Activated T-cell treated with anti-CD3 and anti-CD28 coated beads, Interleukin-2, amount 50 U/mL, for 72 hours (primary cell): ENCODE data around the gene PPP1R14C. TPM values are rescaled to one million over a fixed set of nuclear protein-coding genes. Genes with fewer than 3 reads are reported as not detected.
"Not testable (repeated sequence)": the region's sequence is repeated elsewhere in the genome, so short reads cannot be mapped to it uniquely, and the experiment has no call there.

Experiments
- ATAC-seq, 2 donors: fragments of 150-1000 bp; cut with Tn5 transposase; replicated peaks in 1 of 2; 2 replicates each; pipeline ENCODE4 v1.10.0; 2021; ENCODE audit warnings: moderate library complexity in 2 of 2, mild to moderate bottlenecking in 1 of 2
- DNase-seq, 2 donors: peaks; one replicate each; pipeline ENCODE4 v3.0.0; 2021 to 2022; ENCODE audit warnings: mixed read lengths in 1 of 2
- H3K27ac Mint-ChIP-seq: one replicate; pipeline ENCODE4 v1.8.0; 2022; ENCODE audit warnings: mild to moderate bottlenecking, moderate library complexity, mixed read lengths
- H3K27me3 Mint-ChIP-seq: one replicate; pipeline ENCODE4 v1.8.0; 2022; ENCODE audit warnings: low read depth, mixed read lengths
- H3K36me3 Mint-ChIP-seq, 2 donors: one replicate each; pipeline ENCODE4 v1.8.0; 2022; ENCODE audit warnings: mixed read lengths in 2 of 2, mild to moderate bottlenecking in 1 of 2; ENCODE audit not compliant: insufficient read depth in 2 of 2
- H3K4me1 Mint-ChIP-seq: one replicate; pipeline ENCODE4 v1.8.0; 2022; ENCODE audit warnings: low read depth, mixed read lengths
- H3K4me3 Mint-ChIP-seq, 2 donors: one replicate each; pipeline ENCODE4 v1.8.0; 2022; ENCODE audit warnings: mild to moderate bottlenecking in 2 of 2, mixed read lengths in 2 of 2, moderate library complexity in 2 of 2
- H3K9me3 Mint-ChIP-seq, 2 donors: one replicate each; pipeline ENCODE4 v1.8.0; 2022; ENCODE audit warnings: mixed read lengths in 2 of 2
- total RNA-seq, 2 donors: library from RNA; stranded (reverse); gene quantifications; one replicate each; pipeline ENCODE4 v1.2.3, GENCODE V29; 2022

Gene PPP1R14C
- total RNA-seq, 2 donors from 2014 or later: 1.8 TPM

- no peak for ATAC-seq
- DNase-seq: no peak
- no peak overlapping the region for H3K27ac Mint-ChIP-seq
- H3K4me3 Mint-ChIP-seq: no peak overlapping the region
- peaks cover 0 to 2% of the 10 kb centered on the region in 2 donors for H3K9me3 Mint-ChIP-seq
- peaks cover 7% of the 10 kb centered on the region for H3K4me1 Mint-ChIP-seq
- peaks cover 59% of the 10 kb centered on the region for H3K27me3 Mint-ChIP-seq
- peaks cover 2 to 8% of the 10 kb centered on the region in 2 donors for H3K36me3 Mint-ChIP-seq
Observed at GRCh38 chr6:150230832-150231524, 88.1 kb downstream of the PPP1R14C start.

- H3K27me3 Mint-ChIP-seq: peaks cover 63% of the 10 kb centered on the region
- H3K9me3 Mint-ChIP-seq: peaks cover 2 to 4% of the 10 kb centered on the region in 2 donors
- ATAC-seq: no peak
- H3K36me3 Mint-ChIP-seq: peaks cover 2 to 11% of the 10 kb centered on the region in 2 donors
- no peak overlapping the region for H3K27ac Mint-ChIP-seq
- no peak overlapping the region for H3K4me3 Mint-ChIP-seq
- H3K4me1 Mint-ChIP-seq: peaks cover 7% of the 10 kb centered on the region
- DNase-seq: no peak
Observed at GRCh38 chr6:150231525-150231850, 88.6 kb downstream of the PPP1R14C start.

GRCh38 chr6:150233843-150234269, 91.0 kb downstream of the PPP1R14C start:
- DNase-seq (no peak), ATAC-seq (no peak)
- Mint-ChIP-seq H3K4me3 (no peak overlapping the region), H3K27me3 (peaks cover 63% of the 10 kb centered on the region), H3K27ac (no peak overlapping the region), H3K36me3 (peaks cover 2 to 15% of the 10 kb centered on the region in 2 donors), H3K9me3 (peaks cover 2 to 4% of the 10 kb centered on the region in 2 donors), H3K4me1 (peaks cover 11% of the 10 kb centered on the region)

GRCh38 chr6:150235218-150235617, 92.4 kb downstream of the PPP1R14C start:
- Mint-ChIP-seq H3K9me3 (peaks cover 4 to 7% of the 10 kb centered on the region in 2 donors), H3K36me3 (peaks cover 9 to 25% of the 10 kb centered on the region in 2 donors), H3K27ac (no peak overlapping the region), H3K4me3 (no peak overlapping the region), H3K4me1 (peaks cover 21% of the 10 kb centered on the region), H3K27me3 (peaks cover 64% of the 10 kb centered on the region)
- ATAC-seq (no peak), DNase-seq (no peak)

- Mint-ChIP-seq H3K36me3 (peaks cover 9 to 27% of the 10 kb centered on the region in 2 donors), H3K4me3 (no peak overlapping the region), H3K27me3 (peaks cover 55% of the 10 kb centered on the region), H3K9me3 (peaks cover 5 to 7% of the 10 kb centered on the region in 2 donors), H3K27ac (no peak overlapping the region), H3K4me1 (peaks cover 30% of the 10 kb centered on the region)
- DNase-seq: no peak
- no peak for ATAC-seq
Observed at GRCh38 chr6:150236114-150236513, 93.3 kb downstream of the PPP1R14C start.

- ATAC-seq (no peak), DNase-seq (no peak)
- peaks cover 5 to 7% of the 10 kb centered on the region in 2 donors for H3K9me3 Mint-ChIP-seq
- H3K4me1 Mint-ChIP-seq: peaks cover 35% of the 10 kb centered on the region
- no peak overlapping the region for H3K27ac Mint-ChIP-seq
- H3K36me3 Mint-ChIP-seq: peaks cover 9 to 27% of the 10 kb centered on the region in 2 donors
- peaks cover 51% of the 10 kb centered on the region for H3K27me3 Mint-ChIP-seq
- no peak overlapping the region for H3K4me3 Mint-ChIP-seq
Observed at GRCh38 chr6:150236544-150236943, 93.7 kb downstream of the PPP1R14C start.

GRCh38 chr6:150237626-150238025, 94.8 kb downstream of the PPP1R14C start:
- ATAC-seq: no peak
- H3K4me1 Mint-ChIP-seq: peaks cover 44% of the 10 kb centered on the region
- no peak overlapping the region for H3K27ac Mint-ChIP-seq
- peaks cover 50% of the 10 kb centered on the region for H3K27me3 Mint-ChIP-seq
- no peak for DNase-seq
- peaks cover 7 to 24% of the 10 kb centered on the region in 2 donors for H3K36me3 Mint-ChIP-seq
- peaks cover 3 to 7% of the 10 kb centered on the region in 2 donors for H3K9me3 Mint-ChIP-seq
- H3K4me3 Mint-ChIP-seq: no peak overlapping the region

- H3K36me3 Mint-ChIP-seq: peaks cover 7 to 19% of the 10 kb centered on the region in 2 donors
- H3K27me3 Mint-ChIP-seq: peaks cover 50% of the 10 kb centered on the region
- peaks cover 44% of the 10 kb centered on the region for H3K4me1 Mint-ChIP-seq
- H3K9me3 Mint-ChIP-seq: peaks cover 3 to 7% of the 10 kb centered on the region in 2 donors
- no peak overlapping the region for H3K4me3 Mint-ChIP-seq
- ATAC-seq (no peak), DNase-seq (no peak)
- H3K27ac Mint-ChIP-seq: peak overlapping the region; percentile 51
Observed at GRCh38 chr6:150238336-150238741, 95.5 kb downstream of the PPP1R14C start.

- DNase-seq (no peak), ATAC-seq (no peak)
- H3K9me3 Mint-ChIP-seq: peaks cover 3 to 7% of the 10 kb centered on the region in 2 donors
- peaks cover 44% of the 10 kb centered on the region for H3K4me1 Mint-ChIP-seq
- H3K4me3 Mint-ChIP-seq: no peak overlapping the region
- no peak overlapping the region for H3K27ac Mint-ChIP-seq
- peaks cover 7 to 19% of the 10 kb centered on the region in 2 donors for H3K36me3 Mint-ChIP-seq
- H3K27me3 Mint-ChIP-seq: peaks cover 55% of the 10 kb centered on the region
Observed at GRCh38 chr6:150238846-150239407, 96.1 kb downstream of the PPP1R14C start.

GRCh38 chr6:150241756-150242155, 98.9 kb downstream of the PPP1R14C start:
- peak; percentile 81 for DNase-seq
- H3K27ac Mint-ChIP-seq: peak overlapping the region; percentile 58
- ATAC-seq: peak; percentile 95 to 97
- peaks cover 7 to 16% of the 10 kb centered on the region in 2 donors for H3K36me3 Mint-ChIP-seq
- H3K4me1 Mint-ChIP-seq: peaks cover 36% of the 10 kb centered on the region
- H3K4me3 Mint-ChIP-seq: peak overlapping the region; percentile 5 to 60
- H3K27me3 Mint-ChIP-seq: peaks cover 41% of the 10 kb centered on the region
- H3K9me3 Mint-ChIP-seq: not testable (repeated sequence)

- Mint-ChIP-seq H3K4me1 (peaks cover 41% of the 10 kb centered on the region), H3K9me3 (peaks cover 4 to 5% of the 10 kb centered on the region in 2 donors), H3K27ac (no peak overlapping the region), H3K36me3 (peaks cover 11 to 23% of the 10 kb centered on the region in 2 donors), H3K27me3 (peaks cover 25% of the 10 kb centered on the region), H3K4me3 (no peak overlapping the region)
- ATAC-seq: no peak
- DNase-seq: no peak
Observed at GRCh38 chr6:150243620-150244314, 100.9 kb downstream of the PPP1R14C start.

- ATAC-seq: no peak
- Mint-ChIP-seq H3K36me3 (peaks cover 4 to 15% of the 10 kb centered on the region in 2 donors), H3K27me3 (peaks cover 27% of the 10 kb centered on the region), H3K27ac (no peak overlapping the region), H3K9me3 (peaks cover 2% of the 10 kb centered on the region in 2 donors), H3K4me3 (no peak overlapping the region), H3K4me1 (peaks cover 30% of the 10 kb centered on the region)
- no peak for DNase-seq
Observed at GRCh38 chr6:150245148-150245935, 102.5 kb downstream of the PPP1R14C start.
